ENCODE results near the gene SEC24A. TPM values are rescaled to one million over a fixed set of nuclear protein-coding genes. Genes with fewer than 3 reads are reported as not detected.

The SEC24A gene
- total RNA-seq, 1 experiment from 2014 or later = 30.4 TPM

- Histone ChIP-seq H3K27ac (ENCODE audit: insufficient read length, low read depth, low read length) (no peak overlapping the region), H3K4me2 (ENCODE audit: insufficient read depth, insufficient read length, low read length) (no peak overlapping the region), H3K23me2 (ENCODE audit: insufficient read length, low read depth, low read length, poor library complexity, severe bottlenecking) (no peaks in the 10 kb centered on the region), H3K23ac (ENCODE audit: insufficient read length, low read depth, low read length) (no peak overlapping the region), H3K4me1 (ENCODE audit: insufficient read depth, low read length) (no peaks in the 10 kb centered on the region), H3K79me2 (ENCODE audit: insufficient read depth, low read length) (no peaks in the 10 kb centered on the region), H2BK15ac (ENCODE audit: low read depth, low read length) (no peak overlapping the region), H3K18ac (ENCODE audit: insufficient read length, low read depth, low read length) (no peak overlapping the region), H3K27me3 (ENCODE audit: insufficient read depth, low read length) (no peaks in the 10 kb centered on the region), H3K56ac (ENCODE audit: insufficient read length, low read depth, low read length) (no peak overlapping the region), H3K4ac (ENCODE audit: low read depth, low read length) (no peak overlapping the region), H4K20me1 (ENCODE audit: control insufficient read depth, insufficient read depth, insufficient read length) (no peaks in the 10 kb centered on the region), H4K91ac (ENCODE audit: insufficient read length, low read depth, low read length) (no peak overlapping the region), H2BK12ac (ENCODE audit: insufficient read length, low read depth, low read length) (no peak overlapping the region), H2BK120ac (ENCODE audit: low read depth, low read length, poor library complexity, severe bottlenecking) (no peak overlapping the region), H2BK20ac (ENCODE audit: low read depth, low read length, poor library complexity, severe bottlenecking) (no peak overlapping the region), H3K9me3 (ENCODE audit: control insufficient read depth, low read depth, low read length) (no peaks in the 10 kb centered on the region), H2BK5ac (ENCODE audit: insufficient read length, low read length) (no peak overlapping the region), H2AFZ (ENCODE audit: low read length) (no peak overlapping the region), H3K79me1 (ENCODE audit: insufficient read depth, low read depth, low read length, poor library complexity, severe bottlenecking) (no peaks in the 10 kb centered on the region), H4K8ac (replicated peaks; ENCODE audit: insufficient read length, low read depth, low read length) (no peak overlapping the region), H4K5ac (ENCODE audit: insufficient read length, low read depth, low read length) (no peak overlapping the region), H3T11ph (ENCODE audit: low read length) (no peak overlapping the region), H2AK5ac (ENCODE audit: insufficient read length, low read length) (no peak overlapping the region), H3K9ac (ENCODE audit: extremely low read depth, insufficient read length, low read length) (no peak overlapping the region), H3K14ac (ENCODE audit: insufficient read depth, low read length) (no peak overlapping the region)
- no peaks in the 10 kb centered on the region for H3K4me1 Mint-ChIP-seq
- no peaks in the 10 kb centered on the region for H3K9me3 Mint-ChIP-seq
- no peak for TF ChIP-seq CTCF (conservative IDR thresholded peaks at IDR 0.05)
- no peak overlapping the region for H3K4me3 Mint-ChIP-seq
- no peak for DNase-seq
- H3K27ac Mint-ChIP-seq = no peak overlapping the region
- no peaks in the 10 kb centered on the region for H3K27me3 Mint-ChIP-seq (ENCODE audit: low read depth)
- peaks cover 34 to 72% (median 61%) of the 10 kb centered on the region in 3 experiments for H3K36me3 Mint-ChIP-seq (ENCODE audit: insufficient read depth in 1 of 3, low read depth in 3 of 3)
Observed at GRCh38 chr5:134692722-134693121, 44.1 kb downstream of the SEC24A start.
